Ureter (tissue), 1 donor: ENCODE measurements around the gene CXorf38. TPM values are rescaled to one million over a fixed set of nuclear protein-coding genes. Genes with fewer than 3 reads are reported as not detected.

ENCODE experiments used
- total RNA-seq: library from RNA; stranded (reverse); gene quantifications from one replicate; pipeline ENCODE4 v1.2.4, GENCODE V29; 2023
- donor health status: DM: yes; HTN: yes; CAD: no.

CXorf38 gene
- total RNA-seq, 1 donor from 2014 or later, result 23.1 TPM

Other genes with a start within 250 kb of the CXorf38 start
- gene ATP6AP2, start 66.6 kb downstream of the CXorf38 start, total RNA-seq, result 106 TPM
- gene MPC1L, start 24.1 kb downstream of the CXorf38 start, total RNA-seq, result not detected
- 58.6 TPM for gene MED14, start 88.0 kb upstream of the CXorf38 start, total RNA-seq